ENCODE results near the gene RPS3. TPM values are rescaled to one million over a fixed set of nuclear protein-coding genes. Genes with fewer than 3 reads are reported as not detected.

The RPS3 gene
- total and polyA plus RNA-seq, 2 donors (not counting 3 experiments of a cell fraction or from before 2014, with no cell fraction given), result 2,973 to 3,734 TPM

DNA sequence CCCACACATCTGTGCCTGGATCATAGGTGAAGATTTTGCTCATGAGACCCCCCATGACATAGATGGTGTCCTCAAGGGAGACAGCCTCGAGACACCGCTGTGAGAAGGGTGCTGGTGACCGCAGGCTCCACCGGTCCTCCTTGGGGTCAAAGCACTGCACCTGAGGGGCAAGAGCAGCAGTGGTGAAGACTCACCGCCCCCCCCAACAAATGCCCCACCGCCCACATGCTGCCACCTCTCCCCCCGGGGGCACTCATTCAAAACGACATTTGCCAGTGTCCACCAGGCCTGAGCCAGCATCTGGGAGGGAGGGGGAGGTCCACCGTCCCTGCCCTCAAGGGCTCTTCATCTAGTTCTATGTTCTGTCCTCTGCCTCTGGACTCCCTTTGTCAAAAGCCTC, 24.4 kb downstream of the RPS3 start:
- dilution Hi-C loops (cut with MboI; ENCODE audit: extremely low pct_ligation_motif_present, low sequenced_read_pairs) (no loop called here), intact Hi-C loops (cut with micrococcal nuclease) (no loop called here)
- Histone ChIP-seq H3K9ac (replicated peaks; ENCODE audit: extremely low read depth, insufficient read depth, low read length) (no peak overlapping the region), H3K9me3 (replicated peaks; ENCODE audit: control insufficient read depth, insufficient read depth, low read length) (no peaks in the 10 kb centered on the region), H3K4me3 (replicated peaks in 1 of 3; ENCODE audit: insufficient read depth in 1 of 3, low read depth in 1 of 3, low read length in 3 of 3) (no peak overlapping the region), H3K36me3 (ENCODE audit: control insufficient read depth in 2 of 2, extremely low read depth in 1 of 2, insufficient read depth in 2 of 2, low read length in 2 of 2) (peaks cover 0 to 6% of the 10 kb centered on the region in 2 experiments), H3K27me3 (ENCODE audit: control insufficient read depth in 2 of 2, insufficient read depth in 2 of 2, low read length in 2 of 2) (no peaks in the 10 kb centered on the region), H3K4me2 (ENCODE audit: insufficient read depth, low read length) (no peak overlapping the region), H4K20me1 (replicated peaks; ENCODE audit: control insufficient read depth, extremely low read depth, insufficient read depth, low read length) (no peaks in the 10 kb centered on the region), H3K79me2 (ENCODE audit: control insufficient read depth, insufficient read depth, low read length) (no peaks in the 10 kb centered on the region), H3K4me1 (ENCODE audit: control insufficient read depth, extremely low read depth, insufficient read depth, low read length) (peaks cover 14% of the 10 kb centered on the region), H2AFZ (ENCODE audit: low read depth, low read length) (no peak overlapping the region), H3K9me1 (replicated peaks; ENCODE audit: control insufficient read depth, extremely low read depth, insufficient read depth, low read length) (no peaks in the 10 kb centered on the region), H3K27ac (ENCODE audit: insufficient read depth, low read depth, low read length) (no peak overlapping the region)
- no peak for DNase-seq (ENCODE audit: low read depth, low spot score)
- FAIRE-seq, result no peak
- no peak for TF ChIP-seq JUN (IDR thresholded peaks at IDR 0.05; ENCODE audit: borderline replicate concordance, insufficient read depth, insufficient read length, low read depth)
- no peak for TF ChIP-seq POLR2A (IDR thresholded peaks at IDR 0.05; ENCODE audit: low read depth, low read length)
- no peak for TF ChIP-seq POLR2AphosphoS5 (IDR thresholded peaks at IDR 0.05; ENCODE audit: insufficient read depth, low read depth, low read length)
- TF ChIP-seq GATA2 (IDR thresholded peaks at IDR 0.05; ENCODE audit: insufficient read depth, insufficient read length, low read depth, low read length), result no peak
- TF ChIP-seq EZH2 (IDR thresholded peaks at IDR 0.05; ENCODE audit: borderline replicate concordance, low read depth, low read length, severe bottlenecking), result no peak
- TF ChIP-seq MYC (IDR thresholded peaks at IDR 0.05; ENCODE audit: low read depth, low read length), result no peak
- TF ChIP-seq, protein P1, sequence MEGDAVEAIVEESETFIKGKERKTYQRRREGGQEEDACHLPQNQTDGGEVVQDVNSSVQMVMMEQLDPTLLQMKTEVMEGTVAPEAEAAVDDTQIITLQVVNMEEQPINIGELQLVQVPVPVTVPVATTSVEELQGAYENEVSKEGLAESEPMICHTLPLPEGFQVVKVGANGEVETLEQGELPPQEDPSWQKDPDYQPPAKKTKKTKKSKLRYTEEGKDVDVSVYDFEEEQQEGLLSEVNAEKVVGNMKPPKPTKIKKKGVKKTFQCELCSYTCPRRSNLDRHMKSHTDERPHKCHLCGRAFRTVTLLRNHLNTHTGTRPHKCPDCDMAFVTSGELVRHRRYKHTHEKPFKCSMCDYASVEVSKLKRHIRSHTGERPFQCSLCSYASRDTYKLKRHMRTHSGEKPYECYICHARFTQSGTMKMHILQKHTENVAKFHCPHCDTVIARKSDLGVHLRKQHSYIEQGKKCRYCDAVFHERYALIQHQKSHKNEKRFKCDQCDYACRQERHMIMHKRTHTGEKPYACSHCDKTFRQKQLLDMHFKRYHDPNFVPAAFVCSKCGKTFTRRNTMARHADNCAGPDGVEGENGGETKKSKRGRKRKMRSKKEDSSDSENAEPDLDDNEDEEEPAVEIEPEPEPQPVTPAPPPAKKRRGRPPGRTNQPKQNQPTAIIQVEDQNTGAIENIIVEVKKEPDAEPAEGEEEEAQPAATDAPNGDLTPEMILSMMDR (IDR thresholded peaks at IDR 0.05; ENCODE audit: extremely low read depth in 1 of 2, insufficient read depth in 1 of 2, low read depth in 1 of 2, low read length in 2 of 2), result no peak
- TF ChIP-seq, protein P2, sequence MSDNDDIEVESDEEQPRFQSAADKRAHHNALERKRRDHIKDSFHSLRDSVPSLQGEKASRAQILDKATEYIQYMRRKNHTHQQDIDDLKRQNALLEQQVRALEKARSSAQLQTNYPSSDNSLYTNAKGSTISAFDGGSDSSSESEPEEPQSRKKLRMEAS (IDR thresholded peaks at IDR 0.05; ENCODE audit: insufficient read depth, insufficient read length), result no peak
- no peak for TF ChIP-seq FOS (IDR thresholded peaks at IDR 0.05; ENCODE audit: borderline replicate concordance, insufficient read depth, low read length)
- CTCF ChIA-PET, result interaction anchor here (0.8 kb wide), 1 partner anchor 16 kb away, joined by 3 read pairs; no protein-coding TSS in a partner anchor
- BruUV-seq (replicated peaks), result no TSS peak
- POLR2A ChIA-PET, result no interaction called here

Data from endothelial cell of umbilical vein (primary cell).